Uterus (tissue), 4 donors: Measurements from ENCODE around the gene STRBP. TPM values are rescaled to one million over a fixed set of nuclear protein-coding genes. Genes with fewer than 3 reads are reported as not detected.

ENCODE experiments used
- DNase-seq, 2 donors: peaks; one replicate each; pipeline ENCODE4 v3.0.0-alpha.2; 2019 to 2020
- H3K27ac ChIP-seq, 2 donors: fragments of 200-600 bp; sonication (generic); 1 replicate in 1 of 2; 2 replicates in 1 of 2; pipeline ENCODE4 v1.5.1; 2016 to 2018
- H3K27me3 ChIP-seq, 2 donors: fragments of 200-600 bp; sonication (generic); one replicate each; pipeline ENCODE4 v1.5.1; 2018 to 2019; ENCODE audit warnings: control low read depth in 1 of 2
- H3K36me3 ChIP-seq, 2 donors: fragments of 200-600 bp; sonication (generic); one replicate each; pipeline ENCODE4 v1.5.1; 2019; ENCODE audit warnings: control low read depth in 1 of 2
- H3K4me1 ChIP-seq, 2 donors: fragments of 200-600 bp; sonication (generic); one replicate each; pipeline ENCODE4 v1.5.1; 2018 to 2019; ENCODE audit warnings: control low read depth in 1 of 2
- H3K4me3 ChIP-seq, 2 donors: fragments of 200-600 bp; sonication (generic); 1 replicate in 1 of 2; 2 replicates in 1 of 2; pipeline ENCODE4 v1.5.1; 2018 to 2019; ENCODE audit warnings: mild to moderate bottlenecking in 1 of 2
- H3K9me3 ChIP-seq, 2 donors: fragments of 200-600 bp; sonication (generic); one replicate each; pipeline ENCODE4 v1.5.1; 2019; ENCODE audit warnings: control low read depth in 1 of 2
- CTCF ChIP-seq, 4 experiments: fragments of 200-600 bp in 2 of 4; fragments of 450-650 bp in 2 of 4; sonication (generic) in 2 of 4; IDR thresholded peaks; one replicate each; pipeline ENCODE4 v1.5.1; 2016 to 2019; ENCODE audit warnings: antibody characterized with exemption in 4 of 4, mild to moderate bottlenecking in 2 of 4, moderate library complexity in 1 of 4
- POLR2A ChIP-seq, 2 donors: fragments of 450-650 bp; IDR thresholded peaks; one replicate each; pipeline ENCODE4 v1.6.1; 2016; ENCODE audit warnings: antibody characterized with exemption in 2 of 2, mild to moderate bottlenecking in 1 of 2, moderate library complexity in 1 of 2
- intact Hi-C: fragments of 100-400 bp; cut with DNase I; formaldehyde crosslinking; loops from one replicate; pipeline ENCODE4 v1.15.1; 2023; ENCODE audit warnings: low total_unique reads
- total RNA-seq, 4 donors: library from RNA; depleted of rRNA in 3 of 4; stranded (reverse); fragments of >200 nt in 3 of 4; gene quantifications; one replicate each; pipeline versions ENCODE4 v1.1.0 to v1.2.4, GENCODE V29; 2014 to 2023
- donor health status: DM: yes; HTN: yes; CAD: no.

STRBP gene
- total RNA-seq, 4 donors from 2014 or later, result 3.3 to 28.2 (median 16.3) TPM

- Histone ChIP-seq H3K27ac (no peak overlapping the region), H3K36me3 (no peaks in the 10 kb centered on the region), H3K4me3 (no peak overlapping the region), H3K9me3 (no peaks in the 10 kb centered on the region), H3K27me3 (no peaks in the 10 kb centered on the region), H3K4me1 (no peaks in the 10 kb centered on the region)
- intact Hi-C loops, result no loop called here
- no peak for DNase-seq
- TF ChIP-seq CTCF (IDR thresholded peaks at IDR 0.05) (no peak), POLR2A (IDR thresholded peaks at IDR 0.05) (no peak)
Observed at GRCh38 chr9:123231421-123231820, 37.0 kb downstream of the STRBP start.

- Histone ChIP-seq H3K36me3 (no peaks in the 10 kb centered on the region), H3K4me3 (no peak overlapping the region), H3K27ac (no peak overlapping the region), H3K4me1 (no peaks in the 10 kb centered on the region), H3K27me3 (no peaks in the 10 kb centered on the region), H3K9me3 (no peaks in the 10 kb centered on the region)
- intact Hi-C loops, result no loop called here
- no peak for DNase-seq
- TF ChIP-seq POLR2A (IDR thresholded peaks at IDR 0.05) (no peak), CTCF (IDR thresholded peaks at IDR 0.05) (no peak)
Observed at GRCh38 chr9:123228967-123229366, 39.4 kb downstream of the STRBP start.

GRCh38 chr9:123225995-123226394 is 42.4 kb downstream of the STRBP start:
- TF ChIP-seq CTCF (IDR thresholded peaks at IDR 0.05) (no peak), POLR2A (IDR thresholded peaks at IDR 0.05) (no peak)
- intact Hi-C loops, result no loop called here
- no peak for DNase-seq
- Histone ChIP-seq H3K27me3 (no peaks in the 10 kb centered on the region), H3K9me3 (no peaks in the 10 kb centered on the region), H3K4me3 (no peak overlapping the region), H3K27ac (no peak overlapping the region), H3K4me1 (no peaks in the 10 kb centered on the region), H3K36me3 (no peaks in the 10 kb centered on the region)

GRCh38 chr9:123225374-123225813 is 43.0 kb downstream of the STRBP start:
- H3K4me1 ChIP-seq, result no peaks in the 10 kb centered on the region
- no peaks in the 10 kb centered on the region for H3K9me3 ChIP-seq
- no peak for DNase-seq
- no peak overlapping the region for H3K27ac ChIP-seq
- TF ChIP-seq CTCF (IDR thresholded peaks at IDR 0.05) (peak in 1 of 4 experiments; percentile 8), POLR2A (IDR thresholded peaks at IDR 0.05) (no peak)
- H3K27me3 ChIP-seq, result no peaks in the 10 kb centered on the region
- no peak overlapping the region for H3K4me3 ChIP-seq
- intact Hi-C loops, result no loop called here
- no peaks in the 10 kb centered on the region for H3K36me3 ChIP-seq

GRCh38 chr9:123220127-123220526 is 48.3 kb downstream of the STRBP start:
- DNase-seq, result no peak
- TF ChIP-seq POLR2A (IDR thresholded peaks at IDR 0.05), result no peak
- intact Hi-C loops, result no loop called here
- no peaks in the 10 kb centered on the region for H3K4me1 ChIP-seq
- no peak overlapping the region for H3K27ac ChIP-seq
- no peaks in the 10 kb centered on the region for H3K27me3 ChIP-seq
- H3K36me3 ChIP-seq, result no peaks in the 10 kb centered on the region
- no peak overlapping the region for H3K4me3 ChIP-seq
- H3K9me3 ChIP-seq, result no peaks in the 10 kb centered on the region

- intact Hi-C loops, result no loop called here
Observed at GRCh38 chr9:123218831-123219230, 49.6 kb downstream of the STRBP start.

More at GRCh38 chr9:123218831-123219230, 49.6 kb downstream of the STRBP start:
- no peak for DNase-seq
- H3K9me3 ChIP-seq, result no peaks in the 10 kb centered on the region
- no peak overlapping the region for H3K4me3 ChIP-seq
- H3K36me3 ChIP-seq, result no peaks in the 10 kb centered on the region
- no peaks in the 10 kb centered on the region for H3K27me3 ChIP-seq
- TF ChIP-seq POLR2A (IDR thresholded peaks at IDR 0.05) (no peak), CTCF (IDR thresholded peaks at IDR 0.05) (no peak)
- no peak overlapping the region for H3K27ac ChIP-seq
- no peaks in the 10 kb centered on the region for H3K4me1 ChIP-seq
